Activated CD8-positive, alpha-beta T cell treated with anti-CD3 and anti-CD28 coated beads for 36 hours (primary cell): ENCODE measurements around the gene ATP9B. TPM values are rescaled to one million over a fixed set of nuclear protein-coding genes. Genes with fewer than 3 reads are reported as not detected.

Source experiments
- ATAC-seq: fragments of 200-7000 bp; cut with Tn5 transposase; one replicate; pipeline ENCODE4 v1.10.0; 2021; ENCODE audit warnings: mild to moderate bottlenecking, moderate library complexity
- CTCF ChIA-PET: fragments of 350-600 bp; sonication (Branson Sonifier 250); formaldehyde crosslinking; loops from one replicate; lab custom pipeline; 2021; ENCODE audit warnings: antibody characterized with exemption; lab: Charles Lee
- POLR2A ChIA-PET: fragments of 350-600 bp; sonication (Branson Sonifier 250); formaldehyde crosslinking; loops from one replicate; lab custom pipeline; 2021; ENCODE audit warnings: antibody characterized with exemption; lab: Charles Lee
- DNase-seq: peaks from one replicate; pipeline ENCODE4 v3.0.0-alpha.2; 2020
- H3K27ac Mint-ChIP-seq: one replicate; pipeline ENCODE4 v1.8.0; 2021; ENCODE audit warnings: mild to moderate bottlenecking, mixed read lengths
- H3K27me3 Mint-ChIP-seq: one replicate; pipeline ENCODE4 v1.8.0; 2021; ENCODE audit warnings: mixed read lengths
- H3K36me3 Mint-ChIP-seq: one replicate; pipeline ENCODE4 v1.8.0; 2021; ENCODE audit warnings: low read depth, mixed read lengths
- H3K4me1 Mint-ChIP-seq: one replicate; pipeline ENCODE4 v1.8.0; 2021; ENCODE audit warnings: low read depth, mixed read lengths
- H3K4me3 Mint-ChIP-seq: one replicate; pipeline ENCODE4 v1.8.0; 2021; ENCODE audit warnings: mild to moderate bottlenecking, moderate library complexity, mixed read lengths
- H3K9me3 Mint-ChIP-seq: one replicate; pipeline ENCODE4 v1.8.0; 2021; ENCODE audit warnings: mixed read lengths
- CTCF ChIP-seq: fragments of 200-600 bp; IDR thresholded peaks from one replicate; pipeline ENCODE4 v1.8.0; 2022; ENCODE audit warnings: antibody characterized with exemption, mild to moderate bottlenecking
- intact Hi-C: fragments of 100-400 bp; cut with micrococcal nuclease; formaldehyde crosslinking; loops from one replicate; pipeline ENCODE4 v1.10.0; 2022
- total RNA-seq, 2 experiments: library from RNA; stranded (reverse); gene quantifications; one replicate each; pipeline ENCODE4 v1.2.3, GENCODE V29; 2021

ATP9B gene
- total RNA-seq, 2 experiments from 2014 or later: 18.9 to 21.1 TPM

GRCh38 chr18:79360933-79361332 lies 291.7 kb downstream of the ATP9B start:
- H3K36me3 Mint-ChIP-seq: peaks cover 22% of the 10 kb centered on the region
- no peak for TF ChIP-seq CTCF
- ChIA-PET CTCF (interaction anchor here (1.4 kb wide), 1 partner anchor 20 kb away, joined by 6 read pairs; no protein-coding TSS in a partner anchor), POLR2A (no interaction called here)
- no peaks in the 10 kb centered on the region for H3K27me3 Mint-ChIP-seq
- intact Hi-C loops: no loop called here
- no peak overlapping the region for H3K4me3 Mint-ChIP-seq
- H3K4me1 Mint-ChIP-seq: no peaks in the 10 kb centered on the region
- H3K27ac Mint-ChIP-seq: no peak overlapping the region
- no peaks in the 10 kb centered on the region for H3K9me3 Mint-ChIP-seq
- DNase-seq (no peak), ATAC-seq (no peak)

- POLR2A ChIA-PET: interaction anchor here (1.4 kb wide), 1 partner anchor 162 kb away, joined by 3 read pairs; no protein-coding TSS in a partner anchor
- no peak overlapping the region for H3K4me3 Mint-ChIP-seq
- no peak overlapping the region for H3K27ac Mint-ChIP-seq
- H3K27me3 Mint-ChIP-seq: no peaks in the 10 kb centered on the region
- no peaks in the 10 kb centered on the region for H3K9me3 Mint-ChIP-seq
- TF ChIP-seq CTCF: no peak
- CTCF ChIA-PET: interaction anchor here (1.4 kb wide), 1 partner anchor 19 kb away, joined by 6 read pairs; no protein-coding TSS in a partner anchor
- DNase-seq (no peak), ATAC-seq (no peak)
- H3K4me1 Mint-ChIP-seq: no peaks in the 10 kb centered on the region
- H3K36me3 Mint-ChIP-seq: peaks cover 22% of the 10 kb centered on the region
- intact Hi-C loops: no loop called here
Observed at GRCh38 chr18:79361766-79362522, 292.8 kb downstream of the ATP9B start.

- Mint-ChIP-seq H3K9me3 (no peaks in the 10 kb centered on the region), H3K36me3 (peaks cover 18% of the 10 kb centered on the region), H3K27me3 (no peaks in the 10 kb centered on the region), H3K27ac (no peak overlapping the region), H3K4me3 (no peak overlapping the region), H3K4me1 (peaks cover 19% of the 10 kb centered on the region)
- POLR2A ChIA-PET: interaction anchor here (0.7 kb wide), 1 partner anchor 10 kb away, joined by 3 read pairs; no protein-coding TSS in a partner anchor
- intact Hi-C loops: no loop called here
- CTCF ChIA-PET: interaction anchor here (1.0 kb wide), 1 partner anchor 13 kb away, joined by 3 read pairs; no protein-coding TSS in a partner anchor
- ATAC-seq: no peak
- DNase-seq: no peak
- TF ChIP-seq CTCF: no peak
Observed at GRCh38 chr18:79365701-79366100, 296.5 kb downstream of the ATP9B start.

GRCh38 chr18:79366177-79367094 lies 297.2 kb downstream of the ATP9B start:
- TF ChIP-seq CTCF: no peak
- Mint-ChIP-seq H3K9me3 (no peaks in the 10 kb centered on the region), H3K4me1 (peaks cover 21% of the 10 kb centered on the region), H3K27ac (no peak overlapping the region), H3K27me3 (no peaks in the 10 kb centered on the region), H3K4me3 (no peak overlapping the region), H3K36me3 (peaks cover 12% of the 10 kb centered on the region)
- DNase-seq (no peak), ATAC-seq (no peak)
- intact Hi-C loops: no loop called here
- ChIA-PET POLR2A (interaction anchor here (0.7 kb wide), 1 partner anchor 10 kb away, joined by 3 read pairs; no protein-coding TSS in a partner anchor), CTCF (interaction anchor here (1.0 kb wide), 1 partner anchor 13 kb away, joined by 3 read pairs; no protein-coding TSS in a partner anchor)
